ENCODE measurements around the gene FRS2. TPM values are rescaled to one million over a fixed set of nuclear protein-coding genes. Genes with fewer than 3 reads are reported as not detected.

FRS2 gene
- total RNA-seq, 2 experiments from 2014 or later = 19.0 to 19.8 TPM

Small RNAs within 50 kb of the gene (microRNA-seq; reads per million reads assigned to microRNA genes)
- gene MIR3913-1 (not detected), gene MIR3913-2 (not detected)

Other genes starting within 250 kb of the FRS2 start
- gene CPSF6, start 230.8 kb upstream of the FRS2 start, total RNA-seq = 100 to 1,000 TPM; 104 to 107 TPM
- 10 to 100 TPM; 16.4 to 22.2 TPM for gene LYZ, start 122.0 kb upstream of the FRS2 start, total RNA-seq
- gene YEATS4, start 110.6 kb upstream of the FRS2 start, total RNA-seq = 10 to 100 TPM; 32.8 to 42.6 TPM
- gene CCT2, start 115.1 kb downstream of the FRS2 start, total RNA-seq = 100 to 1,000 TPM; 141 to 144 TPM
- gene LRRC10, start 140.5 kb downstream of the FRS2 start, total RNA-seq = not detected
- not detected for gene BEST3, start 228.9 kb downstream of the FRS2 start, total RNA-seq